Neural progenitor cell (in vitro differentiated cells): ENCODE results near the gene MYO5A. TPM values are rescaled to one million over a fixed set of nuclear protein-coding genes. Genes with fewer than 3 reads are reported as not detected.

ENCODE experiments used
- DNase-seq: peaks from one replicate; pipeline ENCODE4 v3.0.0-alpha.2; 2016; ENCODE audit warnings: low spot score
- H2AFZ ChIP-seq: fragments of 200-600 bp; sonication (generic); replicated peaks from 2 replicates; pipeline ENCODE4 v1.6.1; 2016; ENCODE audit warnings: antibody characterized with exemption
- H3F3A ChIP-seq: fragments of 200-600 bp; sonication (generic); 2 replicates; pipeline ENCODE4 v1.6.1; 2016; ENCODE audit warnings: antibody characterized with exemption, low read depth
- H3K27ac ChIP-seq: fragments of 200-600 bp; sonication (generic); 2 replicates; pipeline ENCODE4 v1.5.1; 2016; ENCODE audit warnings: mild to moderate bottlenecking
- H3K27me3 ChIP-seq: fragments of 200-600 bp; sonication (generic); 2 replicates; pipeline ENCODE4 v1.6.1; 2016; ENCODE audit warnings: mild to moderate bottlenecking, moderate library complexity
- H3K36me3 ChIP-seq: fragments of 200-600 bp; sonication (generic); 2 replicates; pipeline ENCODE4 v1.5.1; 2016
- H3K4me1 ChIP-seq: fragments of 200-600 bp; sonication (generic); 2 replicates; pipeline ENCODE4 v1.6.1; 2016; ENCODE audit warnings: mixed run types
- H3K4me2 ChIP-seq: fragments of 200-600 bp; sonication (generic); 2 replicates; pipeline ENCODE4 v1.6.1; 2016
- H3K4me3 ChIP-seq: fragments of 200-600 bp; sonication (generic); 2 replicates; pipeline ENCODE4 v1.5.1; 2016
- H3K79me2 ChIP-seq: fragments of 200-600 bp; sonication (generic); 2 replicates; pipeline ENCODE4 v1.6.1; 2016; ENCODE audit warnings: low read depth
- H3K9ac ChIP-seq: fragments of 200-600 bp; sonication (generic); 2 replicates; pipeline ENCODE4 v1.6.1; 2016
- H3K9me3 ChIP-seq: fragments of 200-600 bp; sonication (generic); 2 replicates; pipeline ENCODE4 v1.5.1; 2016; ENCODE audit warnings: low read depth
- H4K20me1 ChIP-seq: fragments of 200-600 bp; sonication (generic); 2 replicates; pipeline ENCODE4 v1.6.1; 2016; ENCODE audit warnings: low read depth
- H3K27ac Mint-ChIP-seq: 3 replicates; pipeline ENCODE4 v1.8.0; 2021; ENCODE audit warnings: mixed read lengths
- H3K27me3 Mint-ChIP-seq: 2 replicates; pipeline ENCODE4 v1.8.0; 2022; ENCODE audit warnings: low read depth, mild to moderate bottlenecking, inconsistent platforms, moderate library complexity, mixed read lengths; ENCODE audit not compliant: insufficient read depth
- H3K36me3 Mint-ChIP-seq: 3 replicates; pipeline ENCODE4 v1.8.0; 2021; ENCODE audit warnings: mixed read lengths
- H3K4me1 Mint-ChIP-seq: 3 replicates; pipeline ENCODE4 v1.8.0; 2021; ENCODE audit warnings: mixed read lengths
- H3K4me3 Mint-ChIP-seq: 3 replicates; pipeline ENCODE4 v1.8.0; 2021; ENCODE audit warnings: mild to moderate bottlenecking, moderate library complexity, mixed read lengths
- H3K9me3 Mint-ChIP-seq: 3 replicates; pipeline ENCODE4 v1.8.0; 2020; ENCODE audit warnings: mixed read lengths
- CTCF ChIP-seq: fragments of 200-600 bp; sonication (generic); IDR thresholded peaks from 2 replicates; pipeline ENCODE4 v1.5.1; 2017; ENCODE audit warnings: antibody characterized with exemption, mild to moderate bottlenecking
- EZH2 ChIP-seq: fragments of 200-600 bp; sonication (generic); IDR thresholded peaks from 2 replicates; pipeline ENCODE4 v1.6.1; 2017; ENCODE audit warnings: antibody characterized with exemption, mild to moderate bottlenecking, moderate library complexity
- EZH2phosphoT487 ChIP-seq: fragments of 200-600 bp; sonication (generic); IDR thresholded peaks from 2 replicates; pipeline ENCODE4 v1.6.1; 2017; ENCODE audit warnings: antibody characterized with exemption
- total RNA-seq: library from RNA; depleted of rRNA; stranded (reverse); fragments of >200 nt; gene quantifications from 2 replicates; pipeline ENCODE4 v1.2.3, GENCODE V29; 2015; ENCODE audit warnings: low replicate concordance

MYO5A gene
- total RNA-seq, 1 donor from 2014 or later: 34.3 TPM

- Mint-ChIP-seq H3K4me3 (no peak overlapping the region), H3K36me3 (no peaks in the 10 kb centered on the region), H3K27me3 (no peaks in the 10 kb centered on the region), H3K9me3 (no peaks in the 10 kb centered on the region), H3K4me1 (no peaks in the 10 kb centered on the region), H3K27ac (no peak overlapping the region)
- H3F3A ChIP-seq: no peaks in the 10 kb centered on the region
- H4K20me1 ChIP-seq: no peaks in the 10 kb centered on the region
- no peak overlapping the region for H3K9ac ChIP-seq
- H3K27ac ChIP-seq: no peak overlapping the region
- no peak overlapping the region for H3K4me3 ChIP-seq
- TF ChIP-seq EZH2: no peak
- no peak for TF ChIP-seq EZH2phosphoT487
- TF ChIP-seq CTCF: no peak
- no peaks in the 10 kb centered on the region for H3K27me3 ChIP-seq
- no peak overlapping the region for H2AFZ ChIP-seq
- H3K79me2 ChIP-seq: no peaks in the 10 kb centered on the region
- H3K9me3 ChIP-seq: no peaks in the 10 kb centered on the region
- no peaks in the 10 kb centered on the region for H3K4me1 ChIP-seq
- H3K4me2 ChIP-seq: no peak overlapping the region
- DNase-seq: no peak
- no peaks in the 10 kb centered on the region for H3K36me3 ChIP-seq
Measured at GRCh38 chr15:52408823-52409222, 119.9 kb downstream of the MYO5A start.

- H3K27me3 Mint-ChIP-seq: no peaks in the 10 kb centered on the region
- H4K20me1 ChIP-seq: no peaks in the 10 kb centered on the region
- H3K36me3 Mint-ChIP-seq: peaks cover 7% of the 10 kb centered on the region
- no peaks in the 10 kb centered on the region for H3K4me1 Mint-ChIP-seq
- no peak overlapping the region for H3K4me2 ChIP-seq
- H3F3A ChIP-seq: no peaks in the 10 kb centered on the region
- H3K4me3 Mint-ChIP-seq: no peak overlapping the region
- no peak overlapping the region for H2AFZ ChIP-seq
- H3K79me2 ChIP-seq: no peaks in the 10 kb centered on the region
- TF ChIP-seq EZH2 (no peak), EZH2phosphoT487 (no peak), CTCF (no peak)
- no peak overlapping the region for H3K4me3 ChIP-seq
- peak overlapping the region; percentile 8 for H3K27ac ChIP-seq
- no peak for DNase-seq
- no peaks in the 10 kb centered on the region for H3K27me3 ChIP-seq
- no peak overlapping the region for H3K27ac Mint-ChIP-seq
- no peaks in the 10 kb centered on the region for H3K4me1 ChIP-seq
- no peaks in the 10 kb centered on the region for H3K9me3 Mint-ChIP-seq
- no peak overlapping the region for H3K9ac ChIP-seq
- H3K9me3 ChIP-seq: no peaks in the 10 kb centered on the region
- H3K36me3 ChIP-seq: no peaks in the 10 kb centered on the region
Measured at GRCh38 chr15:52407374-52407773, 121.3 kb downstream of the MYO5A start.

- Mint-ChIP-seq H3K36me3 (peaks cover 7% of the 10 kb centered on the region), H3K4me1 (no peaks in the 10 kb centered on the region), H3K9me3 (no peaks in the 10 kb centered on the region), H3K27me3 (no peaks in the 10 kb centered on the region), H3K4me3 (no peak overlapping the region), H3K27ac (no peak overlapping the region)
- no peak for DNase-seq
- Histone ChIP-seq H3K9me3 (no peaks in the 10 kb centered on the region), H2AFZ (no peak overlapping the region), H4K20me1 (no peaks in the 10 kb centered on the region), H3K4me2 (no peak overlapping the region), H3F3A (no peaks in the 10 kb centered on the region), H3K27me3 (no peaks in the 10 kb centered on the region), H3K4me3 (no peak overlapping the region), H3K4me1 (no peaks in the 10 kb centered on the region), H3K79me2 (no peaks in the 10 kb centered on the region), H3K27ac (no peak overlapping the region), H3K36me3 (no peaks in the 10 kb centered on the region), H3K9ac (no peak overlapping the region)
- TF ChIP-seq CTCF (no peak), EZH2 (no peak), EZH2phosphoT487 (no peak)
Measured at GRCh38 chr15:52406601-52407000, 122.1 kb downstream of the MYO5A start.
